HEK293 (cell line): ENCODE data around the gene GDF7.

Source experiments
- CTCF ChIA-PET: fragments of 350-600 bp; formaldehyde crosslinking; extraction: SDS; loops from one replicate; lab custom pipeline; 2021; ENCODE audit warnings: antibody characterized with exemption; lab: Yijun Ruan, JAX
- POLR2A ChIA-PET: fragments of 300-600 bp; formaldehyde crosslinking; extraction: SDS; loops from one replicate; lab custom pipeline; 2020; ENCODE audit warnings: antibody characterized with exemption, inconsistent platforms; lab: Yijun Ruan, JAX
- H3K27ac ChIP-seq: fragments of 200-500 bp; sonication (Bioruptor generic); 2 replicates; pipeline ENCODE4 v1.5.1; 2014; ENCODE audit warnings: low read depth, low read length, control low read depth, inconsistent platforms; ENCODE audit errors: extremely low read depth
- H3K36me3 ChIP-seq, 2 experiments: fragments of 200-500 bp in 1 of 2; sonication (Bioruptor generic) in 1 of 2; 1 replicate in 1 of 2; 2 replicates in 1 of 2; pipeline ENCODE4 v1.5.1; 2014 to 2017; ENCODE audit warnings: inconsistent platforms in 2 of 2, low read length in 2 of 2; ENCODE audit not compliant: control insufficient read depth in 2 of 2, insufficient read depth in 1 of 2
- H3K4me1 ChIP-seq: fragments of 200-500 bp; sonication (Bioruptor generic); 2 replicates; pipeline ENCODE4 v1.5.1; 2014; ENCODE audit warnings: mild to moderate bottlenecking, low read length, inconsistent platforms; ENCODE audit not compliant: control insufficient read depth, insufficient read depth
- H3K4me3 ChIP-seq: 2 replicates; pipeline ENCODE4 v1.5.1; 2011; ENCODE audit warnings: low read depth, mild to moderate bottlenecking, control low read depth, low read length, moderate library complexity
- H3K9me3 ChIP-seq: fragments of 200-500 bp; sonication (Bioruptor generic); 2 replicates; pipeline ENCODE4 v1.5.1; 2014; ENCODE audit warnings: low read depth, low read length, inconsistent platforms; ENCODE audit not compliant: control insufficient read depth, insufficient read depth
- HIC1 ChIP-seq: fragments of 450-650 bp; formaldehyde crosslinking; IDR thresholded peaks from 2 replicates; pipeline ENCODE4 v1.5.1; 2016; ENCODE audit warnings: missing biosample characterization, missing genetic modification characterization
- HOXD13 ChIP-seq: sonication (generic); formaldehyde crosslinking; IDR thresholded peaks from 2 replicates; pipeline ENCODE4 v1.8.0; 2022; ENCODE audit warnings: missing genetic modification reagents, borderline replicate concordance
- PATZ1 ChIP-seq: fragments of 450-650 bp; formaldehyde crosslinking; IDR thresholded peaks from 2 replicates; pipeline ENCODE4 v1.5.1; 2016; ENCODE audit warnings: missing biosample characterization, missing genetic modification characterization
- ZBTB20 ChIP-seq: fragments of 450-650 bp; formaldehyde crosslinking; IDR thresholded peaks from 2 replicates; pipeline ENCODE4 v1.5.1; 2016; ENCODE audit warnings: missing biosample characterization, missing genetic modification characterization
- ZBTB48 ChIP-seq: fragments of 450-650 bp; formaldehyde crosslinking; IDR thresholded peaks from 2 replicates; pipeline ENCODE4 v1.5.1; 2016; ENCODE audit warnings: missing biosample characterization, missing genetic modification characterization
- ZFP69B ChIP-seq: fragments of 450-650 bp; formaldehyde crosslinking; IDR thresholded peaks from 2 replicates; pipeline ENCODE4 v1.5.1; 2016; ENCODE audit warnings: missing biosample characterization, missing genetic modification characterization
- ZNF10 ChIP-seq: fragments of 450-650 bp; formaldehyde crosslinking; IDR thresholded peaks from 2 replicates; pipeline ENCODE4 v1.5.1; 2017; ENCODE audit warnings: missing biosample characterization, missing genetic modification characterization
- ZNF19 ChIP-seq: fragments of 450-650 bp; formaldehyde crosslinking; IDR thresholded peaks from 2 replicates; pipeline ENCODE4; 2016; ENCODE audit warnings: missing biosample characterization, missing genetic modification characterization, low read depth
- ZNF214 ChIP-seq: fragments of 450-650 bp; formaldehyde crosslinking; IDR thresholded peaks from 2 replicates; pipeline ENCODE4 v1.5.1; 2017; ENCODE audit warnings: missing biosample characterization, mild to moderate bottlenecking, missing genetic modification characterization, borderline replicate concordance
- ZNF37A ChIP-seq: fragments of 450-650 bp; IDR thresholded peaks from 2 replicates; pipeline ENCODE4 v1.5.1; 2018; ENCODE audit warnings: missing biosample characterization, missing genetic modification characterization
- ZNF510 ChIP-seq: fragments of 450-650 bp; formaldehyde crosslinking; IDR thresholded peaks from 2 replicates; pipeline ENCODE4 v1.5.1; 2018; ENCODE audit warnings: mild to moderate bottlenecking, missing genetic modification characterization, missing biosample characterization; ENCODE audit not compliant: insufficient replicate concordance
- ZNF626 ChIP-seq: fragments of 450-650 bp; sonication (Bioruptor Pico); formaldehyde crosslinking; IDR thresholded peaks from 2 replicates; pipeline ENCODE4 v1.5.1; 2018; ENCODE audit warnings: missing biosample characterization, missing genetic modification characterization, inconsistent platforms
- ZNF629 ChIP-seq: fragments of 450-650 bp; formaldehyde crosslinking; IDR thresholded peaks from 2 replicates; pipeline ENCODE4 v1.5.1; 2017; ENCODE audit warnings: missing biosample characterization, missing genetic modification characterization
- ZNF654 ChIP-seq: fragments of 450-650 bp; formaldehyde crosslinking; IDR thresholded peaks from 2 replicates; pipeline ENCODE4 v1.5.1; 2016; ENCODE audit warnings: low read depth, missing biosample characterization, missing genetic modification characterization
- ZNF777 ChIP-seq: fragments of 450-650 bp; formaldehyde crosslinking; IDR thresholded peaks from 2 replicates; pipeline ENCODE4 v1.5.1; 2017; ENCODE audit warnings: missing biosample characterization, missing genetic modification characterization, borderline replicate concordance
- ZNF792 ChIP-seq: fragments of 450-650 bp; formaldehyde crosslinking; IDR thresholded peaks from 2 replicates; pipeline ENCODE4 v1.5.1; 2016; ENCODE audit warnings: missing biosample characterization, missing genetic modification characterization
- ZSCAN16 ChIP-seq: fragments of 450-650 bp; formaldehyde crosslinking; IDR thresholded peaks from 2 replicates; pipeline ENCODE4 v1.5.1; 2016; ENCODE audit warnings: missing biosample characterization, missing genetic modification characterization
- ZSCAN30 ChIP-seq: fragments of 450-650 bp; IDR thresholded peaks from 2 replicates; pipeline ENCODE4 v1.5.1; 2018; ENCODE audit warnings: missing biosample characterization, mild to moderate bottlenecking, missing genetic modification characterization, moderate library complexity
- TF ChIP-seq, protein P1 (sequence below): fragments of 450-650 bp; formaldehyde crosslinking; IDR thresholded peaks from 2 replicates; pipeline ENCODE4 v1.5.1; 2016; ENCODE audit warnings: missing biosample characterization, missing genetic modification characterization
- TF ChIP-seq, protein P2 (sequence below): IDR thresholded peaks from 2 replicates; pipeline ENCODE4 v1.6.1; 2011; ENCODE audit warnings: mild to moderate bottlenecking, low read depth, low read length, borderline replicate concordance
- TF ChIP-seq, protein P3 (sequence below): fragments of 450-650 bp; formaldehyde crosslinking; IDR thresholded peaks from 2 replicates; pipeline ENCODE4 v1.5.0; 2017; ENCODE audit warnings: missing biosample characterization, missing genetic modification characterization, borderline replicate concordance

GDF7 gene

DNA sequence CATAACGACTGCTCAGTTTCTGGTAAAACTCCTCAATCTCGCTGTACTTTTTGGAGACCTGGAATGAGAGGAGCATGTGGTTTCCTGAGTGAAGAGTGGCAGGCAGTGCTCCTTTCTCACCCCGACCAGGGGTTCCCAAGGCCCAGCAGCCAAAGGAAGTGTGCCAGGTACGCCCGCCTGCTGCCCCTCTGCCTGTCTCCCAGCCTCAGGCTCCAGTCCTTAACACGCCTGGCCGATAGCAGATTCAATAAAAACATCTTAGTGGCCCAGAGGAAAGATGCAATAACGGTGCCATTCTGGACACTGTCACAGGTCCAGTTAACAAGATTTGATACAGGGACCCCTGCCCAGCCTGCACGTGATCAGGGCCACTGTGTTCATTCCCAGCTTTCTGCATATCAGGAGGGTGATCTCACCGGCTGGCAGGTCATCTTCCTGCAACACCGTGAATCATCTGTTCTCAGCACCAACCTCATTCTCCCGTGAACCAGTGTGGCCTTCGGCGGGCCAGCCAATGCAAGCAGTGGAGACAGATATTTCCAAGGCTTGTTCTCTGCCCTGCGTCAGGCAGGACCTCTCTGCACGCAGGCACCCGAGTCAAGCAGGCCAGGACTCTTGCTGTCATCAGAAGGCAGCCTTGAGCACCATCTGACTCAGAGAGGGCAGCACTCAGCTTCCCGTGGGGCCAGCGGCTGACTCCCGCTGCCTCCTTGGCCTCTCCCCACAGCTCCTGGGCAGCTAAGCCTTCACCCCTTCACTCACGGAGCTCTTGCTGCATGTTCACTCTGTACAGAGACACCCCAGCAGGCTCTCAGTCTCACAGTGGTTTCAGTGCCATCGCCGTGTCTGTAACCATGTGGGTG, 25.6 kb upstream of the GDF7 start:
- Histone ChIP-seq H3K36me3 (peaks cover 0 to 87% of the 10 kb centered on the region in 2 experiments; a peak in 1 of 3 replicates), H3K4me3 (no peak overlapping the region), H3K4me1 (no peaks in the 10 kb centered on the region), H3K9me3 (no peaks in the 10 kb centered on the region), H3K27ac (no peak overlapping the region)
- POLR2A ChIA-PET = interaction anchor here (6.1 kb wide), 1 partner anchor 194 kb away, joined by 62 read pairs; the partner anchor contains the start of gene RHOB
- TF ChIP-seq ZNF626 (tag by site-specific recombination) (no peak), ZNF629 (no peak), ZNF37A (no peak)
- CTCF ChIA-PET = interaction anchor here (0.6 to 5.9 kb wide), 29 partner anchors 10 to 346 kb away, joined by 3 to 93 read pairs (median 6); partner anchors contain the start of genes HS1BP3 and RHOB

- ChIA-PET CTCF (interaction anchor here (0.5 to 5.9 kb wide), 51 partner anchors 8 to 732 kb away, joined by 3 to 93 read pairs (median 5); partner anchors contain the start of genes HS1BP3 and RHOB), POLR2A (interaction anchor here (0.7 to 6.1 kb wide), 4 partner anchors 9 to 195 kb away, joined by 3 to 62 read pairs (median 3); partner anchors contain the start of gene RHOB)
- peak; percentile 52; the same call in 1 of the 2 replicates for TF ChIP-seq ZBTB20
- no peak for TF ChIP-seq ZBTB48 (tag by site-specific recombination)
- TF ChIP-seq ZNF654 (tag by site-specific recombination) = peak; percentile 61
- no peak for TF ChIP-seq HOXD13 (CRISPR knock-in tag)
- TF ChIP-seq ZNF19 (tag by site-specific recombination) = no peak
- no peak for TF ChIP-seq ZNF792 (tag by site-specific recombination)
- no peak for TF ChIP-seq ZNF214 (tag by site-specific recombination)
- no peak for TF ChIP-seq ZSCAN30 (tag by site-specific recombination)
- no peak for TF ChIP-seq ZNF10 (tag by site-specific recombination)
- no peak for TF ChIP-seq HIC1 (tag by site-specific recombination)
- no peak for TF ChIP-seq ZFP69B (tag by site-specific recombination)
- no peak for TF ChIP-seq ZNF777 (tag by site-specific recombination)
- TF ChIP-seq, protein P1, sequence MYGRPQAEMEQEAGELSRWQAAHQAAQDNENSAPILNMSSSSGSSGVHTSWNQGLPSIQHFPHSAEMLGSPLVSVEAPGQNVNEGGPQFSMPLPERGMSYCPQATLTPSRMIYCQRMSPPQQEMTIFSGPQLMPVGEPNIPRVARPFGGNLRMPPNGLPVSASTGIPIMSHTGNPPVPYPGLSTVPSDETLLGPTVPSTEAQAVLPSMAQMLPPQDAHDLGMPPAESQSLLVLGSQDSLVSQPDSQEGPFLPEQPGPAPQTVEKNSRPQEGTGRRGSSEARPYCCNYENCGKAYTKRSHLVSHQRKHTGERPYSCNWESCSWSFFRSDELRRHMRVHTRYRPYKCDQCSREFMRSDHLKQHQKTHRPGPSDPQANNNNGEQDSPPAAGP (tag by site-specific recombination) = no peak
- TF ChIP-seq, protein P2, sequence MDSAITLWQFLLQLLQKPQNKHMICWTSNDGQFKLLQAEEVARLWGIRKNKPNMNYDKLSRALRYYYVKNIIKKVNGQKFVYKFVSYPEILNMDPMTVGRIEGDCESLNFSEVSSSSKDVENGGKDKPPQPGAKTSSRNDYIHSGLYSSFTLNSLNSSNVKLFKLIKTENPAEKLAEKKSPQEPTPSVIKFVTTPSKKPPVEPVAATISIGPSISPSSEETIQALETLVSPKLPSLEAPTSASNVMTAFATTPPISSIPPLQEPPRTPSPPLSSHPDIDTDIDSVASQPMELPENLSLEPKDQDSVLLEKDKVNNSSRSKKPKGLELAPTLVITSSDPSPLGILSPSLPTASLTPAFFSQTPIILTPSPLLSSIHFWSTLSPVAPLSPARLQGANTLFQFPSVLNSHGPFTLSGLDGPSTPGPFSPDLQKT = no peak
- TF ChIP-seq ZSCAN16 (tag by site-specific recombination) = no peak
- TF ChIP-seq PATZ1 (tag by site-specific recombination) = 0 out of 2 replicates have a peak, but pooled peaks have one; percentile 14
- TF ChIP-seq, protein P3, sequence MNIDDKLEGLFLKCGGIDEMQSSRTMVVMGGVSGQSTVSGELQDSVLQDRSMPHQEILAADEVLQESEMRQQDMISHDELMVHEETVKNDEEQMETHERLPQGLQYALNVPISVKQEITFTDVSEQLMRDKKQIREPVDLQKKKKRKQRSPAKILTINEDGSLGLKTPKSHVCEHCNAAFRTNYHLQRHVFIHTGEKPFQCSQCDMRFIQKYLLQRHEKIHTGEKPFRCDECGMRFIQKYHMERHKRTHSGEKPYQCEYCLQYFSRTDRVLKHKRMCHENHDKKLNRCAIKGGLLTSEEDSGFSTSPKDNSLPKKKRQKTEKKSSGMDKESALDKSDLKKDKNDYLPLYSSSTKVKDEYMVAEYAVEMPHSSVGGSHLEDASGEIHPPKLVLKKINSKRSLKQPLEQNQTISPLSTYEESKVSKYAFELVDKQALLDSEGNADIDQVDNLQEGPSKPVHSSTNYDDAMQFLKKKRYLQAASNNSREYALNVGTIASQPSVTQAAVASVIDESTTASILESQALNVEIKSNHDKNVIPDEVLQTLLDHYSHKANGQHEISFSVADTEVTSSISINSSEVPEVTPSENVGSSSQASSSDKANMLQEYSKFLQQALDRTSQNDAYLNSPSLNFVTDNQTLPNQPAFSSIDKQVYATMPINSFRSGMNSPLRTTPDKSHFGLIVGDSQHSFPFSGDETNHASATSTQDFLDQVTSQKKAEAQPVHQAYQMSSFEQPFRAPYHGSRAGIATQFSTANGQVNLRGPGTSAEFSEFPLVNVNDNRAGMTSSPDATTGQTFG = no peak
- TF ChIP-seq ZNF510 (tag by site-specific recombination) = no peak
Observed at GRCh38 chr2:20642055-20642971, 24.6 kb upstream of the GDF7 start.

More at GRCh38 chr2:20642055-20642971, 24.6 kb upstream of the GDF7 start:
- no peaks in the 10 kb centered on the region for H3K4me1 ChIP-seq
- H3K4me3 ChIP-seq = no peak overlapping the region
- peaks cover 0 to 90% of the 10 kb centered on the region in 2 experiments; a peak in 1 of 3 replicates for H3K36me3 ChIP-seq
- H3K9me3 ChIP-seq = no peaks in the 10 kb centered on the region
- H3K27ac ChIP-seq = no peak overlapping the region
